Neuronal stem cell (in vitro differentiated cells): ENCODE results near the gene DOCK4.

ENCODE experiments used
- DNase-seq: peaks from one replicate; pipeline ENCODE4 v3.0.0-alpha.2; 2013; ENCODE audit warnings: low spot score
- H2AFZ ChIP-seq: one replicate; pipeline ENCODE4 v1.6.1; 2013; ENCODE audit warnings: mild to moderate bottlenecking, low read length, inconsistent platforms
- H2AK5ac ChIP-seq: 2 replicates; pipeline ENCODE4 v1.6.1; 2013; ENCODE audit warnings: low read depth, mild to moderate bottlenecking, inconsistent platforms, low read length, moderate library complexity, mixed read lengths
- H2BK120ac ChIP-seq: 2 replicates; pipeline ENCODE4 v1.6.1; 2013; ENCODE audit warnings: low read depth, mild to moderate bottlenecking, inconsistent platforms, low read length, moderate library complexity, mixed read lengths
- H2BK12ac ChIP-seq: one replicate; pipeline ENCODE4 v1.6.1; 2013; ENCODE audit warnings: low read length, inconsistent platforms
- H2BK15ac ChIP-seq: 2 replicates; pipeline ENCODE4 v1.6.1; 2013; ENCODE audit warnings: mild to moderate bottlenecking, low read length, inconsistent platforms, mixed read lengths
- H2BK5ac ChIP-seq: one replicate; pipeline ENCODE4 v1.6.1; 2013; ENCODE audit warnings: inconsistent platforms, mild to moderate bottlenecking, low read length, moderate library complexity
- H3K14ac ChIP-seq: one replicate; pipeline ENCODE4 v1.6.1; 2013; ENCODE audit warnings: low read length, inconsistent platforms
- H3K18ac ChIP-seq: 2 replicates; pipeline ENCODE4 v1.6.1; 2013; ENCODE audit warnings: low read length, inconsistent platforms
- H3K23ac ChIP-seq: 2 replicates; pipeline ENCODE4 v1.6.1; 2013; ENCODE audit warnings: low read depth, mild to moderate bottlenecking, mixed read lengths, low read length, inconsistent platforms; ENCODE audit not compliant: poor library complexity
- H3K27ac ChIP-seq: replicated peaks from 3 replicates; pipeline ENCODE4 v1.5.1; 2013; ENCODE audit warnings: low read length, inconsistent platforms
- H3K27me3 ChIP-seq, 3 experiments: 2 replicates each; pipeline ENCODE4 v1.6.1; 2013; ENCODE audit warnings: low read length in 3 of 3, mild to moderate bottlenecking in 2 of 3, inconsistent platforms in 1 of 3, low read depth in 1 of 3, mixed read lengths in 1 of 3, moderate library complexity in 1 of 3; ENCODE audit not compliant: control insufficient read depth in 3 of 3, insufficient read depth in 3 of 3
- H3K36me3 ChIP-seq, 2 donors: replicated peaks in 1 of 2; 2 replicates each; pipeline ENCODE4 v1.6.1; 2013; ENCODE audit warnings: low read length in 2 of 2; ENCODE audit not compliant: control insufficient read depth in 2 of 2, insufficient read depth in 2 of 2
- H3K4ac ChIP-seq: 2 replicates; pipeline ENCODE4 v1.6.1; 2013; ENCODE audit warnings: inconsistent platforms, mild to moderate bottlenecking, low read length, moderate library complexity
- H3K4me1 ChIP-seq, 2 donors: 1 replicate in 1 of 2; 2 replicates in 1 of 2; pipeline ENCODE4 v1.6.1; 2013; ENCODE audit warnings: low read length in 2 of 2, low read depth in 1 of 2; ENCODE audit not compliant: control insufficient read depth in 2 of 2, insufficient read depth in 1 of 2
- H3K4me2 ChIP-seq: one replicate; pipeline ENCODE4 v1.6.1; 2013; ENCODE audit warnings: mild to moderate bottlenecking, low read length, inconsistent platforms; ENCODE audit not compliant: insufficient read depth, poor library complexity, severe bottlenecking
- H3K4me3 ChIP-seq, 2 donors: 2 replicates each; pipeline ENCODE4 v1.5.1; 2013; ENCODE audit warnings: low read length in 2 of 2, mild to moderate bottlenecking in 2 of 2, inconsistent platforms in 1 of 2, moderate library complexity in 1 of 2
- H3K79me1 ChIP-seq: one replicate; pipeline ENCODE4 v1.6.1; 2013; ENCODE audit warnings: low read depth, mild to moderate bottlenecking, inconsistent platforms, low read length, moderate library complexity
- H3K9ac ChIP-seq: one replicate; pipeline ENCODE4 v1.6.1; 2013; ENCODE audit warnings: mild to moderate bottlenecking, low read depth, low read length, inconsistent platforms; ENCODE audit not compliant: poor library complexity
- H3K9me3 ChIP-seq, 2 donors: replicated peaks in 1 of 2; 2 replicates each; pipeline versions ENCODE3 to v1.6.1; 2013; ENCODE audit warnings: low read length in 2 of 2, mild to moderate bottlenecking in 2 of 2, inconsistent platforms in 1 of 2, low read depth in 1 of 2, mixed read lengths in 1 of 2, moderate library complexity in 1 of 2; ENCODE audit not compliant: control insufficient read depth in 2 of 2, insufficient read depth in 1 of 2
- H4K8ac ChIP-seq: one replicate; pipeline ENCODE4 v1.6.1; 2013; ENCODE audit warnings: low read depth, mild to moderate bottlenecking, inconsistent platforms, low read length, moderate library complexity
- H4K91ac ChIP-seq: one replicate; pipeline ENCODE4 v1.6.1; 2013; ENCODE audit warnings: low read length, low read depth, mild to moderate bottlenecking, inconsistent platforms; ENCODE audit not compliant: poor library complexity
- WGBS, 2 donors: extraction: QIAGEN DNeasy Blood & Tissue Kit; methylation state at CpG; one replicate each; pipeline ENCODE4 v1.1.7; 2013; ENCODE audit warnings: missing lambda C conversion rate in 2 of 2, mixed read lengths in 1 of 2; ENCODE audit not compliant: insufficient read length in 2 of 2, insufficient replicate concordance in 1 of 2; ENCODE audit errors: extremely low coverage in 2 of 2; 5-methylcytosine and 5-hydroxymethylcytosine counted together

The DOCK4 gene

DNA sequence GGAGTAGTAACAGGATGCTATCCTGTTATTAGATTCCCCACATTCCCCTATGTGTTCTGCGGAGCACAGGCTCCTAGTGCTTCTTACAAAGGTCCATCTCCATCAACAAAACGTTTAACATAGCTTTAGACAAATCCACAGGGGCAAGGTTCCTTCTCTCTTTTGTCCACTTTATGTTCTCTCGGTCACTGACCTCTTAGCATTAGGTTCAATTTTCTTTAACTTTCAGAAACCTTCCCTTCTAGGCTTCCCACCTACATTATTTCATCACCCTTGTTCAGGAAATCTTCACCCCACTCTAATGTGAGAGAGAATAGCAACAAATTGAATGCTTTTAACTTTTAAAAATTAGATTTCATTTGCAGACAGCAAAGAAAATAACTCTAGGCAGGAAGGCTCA lies 84.9 kb downstream of the DOCK4 start:
- H3K27me3 ChIP-seq: no peaks in the 10 kb centered on the region
- H3K23ac ChIP-seq: no peak overlapping the region
- no peak for DNase-seq
- H3K4ac ChIP-seq: no peak overlapping the region
- no peak overlapping the region for H3K9ac ChIP-seq
- no peak overlapping the region for H2BK12ac ChIP-seq
- H2AFZ ChIP-seq: no peak overlapping the region
- H3K27ac ChIP-seq: no peak overlapping the region
- no peak overlapping the region for H3K14ac ChIP-seq
- no peaks in the 10 kb centered on the region for H3K79me1 ChIP-seq
- no peak overlapping the region for H3K4me3 ChIP-seq
- no peak overlapping the region for H3K18ac ChIP-seq
- no peak overlapping the region for H3K4me2 ChIP-seq
- H2AK5ac ChIP-seq: no peak overlapping the region
- no CpG with 5 or more reads among the region's 3 CpGs for WGBS, 2 donors
- H3K4me1 ChIP-seq: no peaks in the 10 kb centered on the region
- no peak overlapping the region for H2BK5ac ChIP-seq
- no peak overlapping the region for H4K91ac ChIP-seq
- H3K9me3 ChIP-seq: peaks cover 0 to 4% of the 10 kb centered on the region in 2 donors
- H3K36me3 ChIP-seq: no peaks in the 10 kb centered on the region
- H2BK120ac ChIP-seq: no peak overlapping the region
- H4K8ac ChIP-seq: no peak overlapping the region
- H2BK15ac ChIP-seq: no peak overlapping the region

DNA sequence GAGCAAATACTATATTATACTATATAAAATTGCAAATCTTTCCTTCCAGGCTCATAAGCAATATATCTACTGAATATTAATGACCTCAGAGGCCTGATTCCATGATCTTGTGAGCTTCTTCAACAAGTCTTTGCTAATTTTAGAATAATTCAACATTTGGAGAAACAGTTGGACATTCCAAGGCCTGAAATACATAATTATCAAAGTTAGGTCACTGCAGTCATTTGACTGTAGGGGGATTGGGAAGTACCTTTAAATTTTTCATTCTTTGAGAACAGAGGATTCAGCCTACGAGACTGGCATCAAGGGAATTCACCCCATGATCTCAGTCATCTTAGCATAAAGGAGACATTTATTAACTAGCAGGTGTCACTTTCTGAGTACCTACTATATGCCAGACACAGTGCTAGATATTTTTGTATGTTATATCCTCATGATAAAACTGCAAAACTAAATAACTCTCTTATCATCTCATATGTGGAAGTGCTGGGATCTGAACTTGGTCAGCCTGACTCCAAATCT lies 85.4 kb downstream of the DOCK4 start:
- Histone ChIP-seq H3K27me3 (no peaks in the 10 kb centered on the region), H2AK5ac (no peak overlapping the region), H2AFZ (no peak overlapping the region), H2BK12ac (no peak overlapping the region), H3K4me1 (no peaks in the 10 kb centered on the region), H2BK15ac (no peak overlapping the region), H2BK120ac (no peak overlapping the region), H3K4me2 (no peak overlapping the region), H3K4me3 (no peak overlapping the region), H3K36me3 (no peaks in the 10 kb centered on the region), H2BK5ac (no peak overlapping the region), H3K9me3 (peaks cover 0 to 4% of the 10 kb centered on the region in 2 donors), H3K79me1 (no peaks in the 10 kb centered on the region), H4K8ac (no peak overlapping the region), H3K18ac (no peak overlapping the region), H3K27ac (no peak overlapping the region), H3K23ac (no peak overlapping the region), H3K14ac (no peak overlapping the region), H3K9ac (no peak overlapping the region), H3K4ac (no peak overlapping the region), H4K91ac (no peak overlapping the region)
- WGBS, 2 donors: no CpG with 5 or more reads among the region's 1 CpG
- no peak for DNase-seq

DNA sequence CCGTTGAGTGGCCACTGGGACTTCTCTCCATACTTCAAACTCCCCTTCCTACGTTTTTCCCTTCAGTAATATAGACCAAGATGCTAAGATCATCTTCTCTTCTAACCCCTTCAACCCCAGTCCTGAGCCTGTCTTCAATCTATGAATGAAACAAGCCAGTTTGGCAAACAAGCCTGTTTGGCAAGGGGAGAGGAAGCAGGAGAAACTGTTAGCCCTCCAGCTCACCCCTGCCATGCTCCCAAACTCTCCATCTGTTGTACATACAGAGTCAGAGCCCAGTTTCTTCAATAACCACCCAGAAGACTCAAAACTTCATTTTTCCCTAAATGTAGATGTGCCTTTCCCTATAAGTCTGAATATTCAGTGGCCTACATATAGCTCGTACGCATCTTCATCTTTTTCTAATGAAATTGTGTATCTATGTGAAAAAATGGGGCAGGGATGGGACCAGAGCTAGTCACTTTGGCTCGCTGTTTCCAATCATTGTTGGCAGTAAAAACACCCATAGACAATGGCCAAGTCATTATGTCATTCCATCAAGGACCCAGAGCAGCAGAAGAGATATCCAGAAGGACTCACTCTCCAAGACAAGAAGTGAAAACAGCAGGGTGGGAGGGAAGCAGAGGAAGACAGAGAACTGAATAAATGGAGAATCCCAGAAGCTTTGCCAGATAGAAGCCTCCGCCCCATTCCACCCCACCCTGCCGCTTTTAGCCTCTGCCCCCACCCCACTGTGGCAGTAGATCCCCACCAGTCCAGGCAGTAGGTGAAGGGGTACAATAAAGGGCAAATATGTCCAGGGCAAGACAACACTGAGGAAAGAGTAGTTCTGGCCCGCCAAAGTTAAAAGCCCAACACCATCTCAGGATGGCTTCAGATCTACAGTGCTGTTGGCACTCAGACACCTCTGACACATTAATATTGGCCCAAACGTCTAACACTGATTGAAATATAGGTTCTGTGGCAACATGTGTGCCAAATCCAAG lies 87.3 kb downstream of the DOCK4 start:
- Histone ChIP-seq H2BK120ac (no peak overlapping the region), H4K91ac (no peak overlapping the region), H3K4me1 (no peaks in the 10 kb centered on the region), H2AK5ac (no peak overlapping the region), H3K4me3 (no peak overlapping the region), H3K4me2 (no peak overlapping the region), H3K27me3 (no peaks in the 10 kb centered on the region), H2BK12ac (no peak overlapping the region), H3K14ac (no peak overlapping the region), H4K8ac (no peak overlapping the region), H2AFZ (no peak overlapping the region), H3K4ac (no peak overlapping the region), H3K9ac (no peak overlapping the region), H3K23ac (no peak overlapping the region), H2BK15ac (no peak overlapping the region), H3K27ac (no peak overlapping the region), H2BK5ac (no peak overlapping the region), H3K18ac (no peak overlapping the region), H3K9me3 (no peaks in the 10 kb centered on the region), H3K79me1 (no peaks in the 10 kb centered on the region), H3K36me3 (no peaks in the 10 kb centered on the region)
- no peak for DNase-seq
- 100% methylated on average over 1 of the region's 9 CpGs for WGBS, 2 donors

DNA sequence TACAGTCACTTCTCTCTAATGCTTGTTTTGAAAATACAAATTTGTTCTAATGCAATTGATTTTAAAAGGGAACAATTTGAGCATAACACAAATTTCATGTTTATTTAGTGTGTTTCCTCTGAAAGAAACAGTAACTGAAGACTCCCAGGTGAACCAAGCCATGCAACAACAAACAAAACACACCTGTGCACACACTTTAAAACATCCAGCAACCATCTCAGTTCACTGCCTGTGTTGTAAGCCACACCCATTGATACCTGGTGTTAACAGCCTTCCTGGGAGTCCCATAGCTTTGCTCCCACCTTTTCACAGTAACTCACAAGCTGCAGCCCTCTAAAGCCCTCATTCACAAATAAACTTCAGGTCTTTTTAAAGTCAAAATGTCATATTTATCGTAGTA lies 89.3 kb downstream of the DOCK4 start:
- Histone ChIP-seq H2BK120ac (no peak overlapping the region), H2BK12ac (no peak overlapping the region), H3K27me3 (no peaks in the 10 kb centered on the region), H4K91ac (no peak overlapping the region), H3K23ac (no peak overlapping the region), H3K4me2 (no peak overlapping the region), H3K79me1 (no peaks in the 10 kb centered on the region), H2AFZ (no peak overlapping the region), H2BK15ac (no peak overlapping the region), H3K4me1 (no peaks in the 10 kb centered on the region), H4K8ac (no peak overlapping the region), H3K18ac (no peak overlapping the region), H3K4me3 (no peak overlapping the region), H3K4ac (no peak overlapping the region), H3K27ac (no peak overlapping the region), H3K9ac (no peak overlapping the region), H3K14ac (no peak overlapping the region), H2AK5ac (no peak overlapping the region), H3K9me3 (no peaks in the 10 kb centered on the region), H2BK5ac (no peak overlapping the region), H3K36me3 (no peaks in the 10 kb centered on the region)
- no CpG with 5 or more reads among the region's 1 CpG for WGBS, 2 donors
- no peak for DNase-seq
